ENCODE data around the gene PDLIM1.

PDLIM1 gene

GRCh38 chr10:95314192-95314918 is 23.6 kb upstream of the PDLIM1 start:
- peak; percentile 42 for DNase-seq

GRCh38 chr10:95312986-95313495 is 22.2 kb upstream of the PDLIM1 start:
- no peak for DNase-seq

- no peak for DNase-seq
These were observed 21.5 kb upstream of the PDLIM1 start for GRCh38 chr10:95312257-95312656.

DNA sequence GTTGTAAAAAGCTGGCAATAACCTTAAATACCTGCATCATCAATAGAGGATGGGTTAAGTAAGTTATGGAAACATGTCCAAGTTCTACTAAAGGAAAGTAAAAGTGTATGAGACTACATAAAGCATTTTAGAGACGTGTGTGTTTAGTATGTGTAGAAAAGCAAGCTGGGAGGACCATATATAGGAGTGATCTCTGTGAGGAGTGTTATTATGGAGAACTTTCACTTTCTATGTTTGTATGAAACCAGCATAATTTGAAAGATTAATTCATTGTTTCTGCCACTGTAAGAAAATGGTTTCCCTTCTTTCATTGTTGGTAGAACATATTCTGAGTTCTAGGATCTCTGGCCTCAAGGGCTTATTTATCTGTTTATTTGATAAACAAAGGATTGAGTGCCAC is 19.2 kb upstream of the PDLIM1 start:
- no peak for DNase-seq

DNA sequence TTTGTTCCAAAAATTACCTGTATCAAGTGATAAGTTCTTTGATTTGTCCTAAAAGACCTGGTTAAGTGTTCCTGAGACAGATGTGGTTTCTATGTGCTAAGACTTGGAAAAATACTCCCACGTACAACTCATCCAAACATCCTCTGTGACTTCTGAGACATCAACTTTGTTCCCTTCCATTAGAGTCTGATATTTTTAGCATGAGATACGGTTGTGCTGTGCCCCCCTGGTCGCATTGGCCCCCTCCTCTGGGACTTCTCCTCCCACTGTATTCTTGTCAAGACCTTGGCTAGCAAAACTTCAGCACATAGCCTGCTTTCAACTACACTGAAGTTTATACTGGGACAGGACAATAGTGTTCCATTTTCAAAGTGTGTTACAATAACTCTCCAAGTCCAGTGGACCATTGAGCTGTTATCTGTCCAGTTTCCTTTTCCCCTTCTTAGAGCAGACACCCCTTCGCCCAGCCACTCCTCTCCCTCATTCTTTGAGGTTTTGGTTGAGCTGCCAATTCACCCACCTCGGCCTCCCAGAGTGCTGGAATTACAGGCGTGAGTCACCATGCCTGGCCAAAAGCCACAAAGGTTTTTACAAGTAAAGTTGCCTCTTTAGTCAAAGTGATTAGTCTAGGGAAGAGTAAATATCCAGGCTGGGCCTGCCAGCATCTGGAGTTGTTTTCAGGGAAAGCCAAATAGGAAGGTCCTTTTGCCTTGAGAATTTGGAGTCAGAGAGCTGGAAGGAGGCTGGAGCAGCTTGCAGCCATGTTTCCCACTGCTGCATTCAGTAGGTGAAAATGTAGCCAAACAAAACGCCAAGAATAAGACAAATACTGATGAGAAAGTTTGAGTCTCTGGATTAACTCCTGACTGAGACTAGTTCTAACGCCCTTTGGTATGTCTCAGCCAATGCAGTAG is 17.8 kb upstream of the PDLIM1 start:
- no peak for DNase-seq

- DNase-seq = no peak
These were observed 16.0 kb upstream of the PDLIM1 start for GRCh38 chr10:95306851-95307250.

- no peak for DNase-seq
These were observed 15.5 kb upstream of the PDLIM1 start for GRCh38 chr10:95306318-95306650.

GRCh38 chr10:95305606-95306317 is 15.0 kb upstream of the PDLIM1 start:
- no peak for DNase-seq

- DNase-seq = no peak
These were observed 14.2 kb upstream of the PDLIM1 start for GRCh38 chr10:95304976-95305375.

GRCh38 chr10:95304463-95304862 is 13.7 kb upstream of the PDLIM1 start:
- no peak for DNase-seq

- no peak for DNase-seq
These were observed 13.1 kb upstream of the PDLIM1 start for GRCh38 chr10:95303950-95304349.

GRCh38 chr10:95303535-95303934 is 12.7 kb upstream of the PDLIM1 start:
- DNase-seq = no peak

GRCh38 chr10:95300022-95300539 is 9.3 kb upstream of the PDLIM1 start:
- no peak for DNase-seq

DNA sequence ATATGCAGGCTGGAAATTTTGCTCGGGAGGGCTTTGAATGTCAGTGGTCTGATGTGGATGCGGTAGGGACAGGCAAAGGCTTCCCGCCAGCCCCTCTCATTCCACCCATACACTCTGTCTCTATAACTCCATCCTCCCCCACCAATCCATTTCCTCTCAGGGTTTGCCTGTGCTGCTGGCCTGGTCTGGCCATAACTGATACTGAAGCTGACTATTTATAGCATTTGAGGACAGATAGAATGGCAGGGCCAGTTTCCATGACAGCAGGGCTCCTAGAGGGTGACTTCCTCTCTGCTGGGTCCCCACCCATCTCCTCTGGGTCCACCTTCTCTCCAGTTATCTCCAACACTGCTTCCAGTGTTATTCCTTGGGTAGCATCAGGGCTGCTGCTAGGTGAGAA is 6.6 kb upstream of the PDLIM1 start:
- no peak for DNase-seq

DNA sequence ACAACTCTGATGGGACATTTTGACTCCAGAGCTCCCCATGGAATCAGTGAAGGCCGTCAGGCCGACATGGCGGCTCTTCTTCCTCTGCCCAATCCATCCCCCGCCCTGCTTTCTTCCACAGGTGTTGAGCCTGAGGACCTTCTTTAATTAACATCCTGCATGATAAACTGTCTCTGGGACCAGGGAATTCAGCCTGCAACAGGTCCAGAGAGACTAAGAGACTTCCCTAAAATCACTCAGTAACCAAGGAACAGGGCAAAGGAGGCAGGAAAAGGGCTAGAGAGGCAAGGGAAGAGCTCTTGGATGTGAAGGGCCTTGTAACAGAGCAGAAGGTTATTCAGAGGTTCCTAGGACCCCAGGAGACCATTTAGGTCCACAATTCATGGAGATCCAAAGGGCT is 6.0 kb upstream of the PDLIM1 start:
- DNase-seq = no peak

DNA sequence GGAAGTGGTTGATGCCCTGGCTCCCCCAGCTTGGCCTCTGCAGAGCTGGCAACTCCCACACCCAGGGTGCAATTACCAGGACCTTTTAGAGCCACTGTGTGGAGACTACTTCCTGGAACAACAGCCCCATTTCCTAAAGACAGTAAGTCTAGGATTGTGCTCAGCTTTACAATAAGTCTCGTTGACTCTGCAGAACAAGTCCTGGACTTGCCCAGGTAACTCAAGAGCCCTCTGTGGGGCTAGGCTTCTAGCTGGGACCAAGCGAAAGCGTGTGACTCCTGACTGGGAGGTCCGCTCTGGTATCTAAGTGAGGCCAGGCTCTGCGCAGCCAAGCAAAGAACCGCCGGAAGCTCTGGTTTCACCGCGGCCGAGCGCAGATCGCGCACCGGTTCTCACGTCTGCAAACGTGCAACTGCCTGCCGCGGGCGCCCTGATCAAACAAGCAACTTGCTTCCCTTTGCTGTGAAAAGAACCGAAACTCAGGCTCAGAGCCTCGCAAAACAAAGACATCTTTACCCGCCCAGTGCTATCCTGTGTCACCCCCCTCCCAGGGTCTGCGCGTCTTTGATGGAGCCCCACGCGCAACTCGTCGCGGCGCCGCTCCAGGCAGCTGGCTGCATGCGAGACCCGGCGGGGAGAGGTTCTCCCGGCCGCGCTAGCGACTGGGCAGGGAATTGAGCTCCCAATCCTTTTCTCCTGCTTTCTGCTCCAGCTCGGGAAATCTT is 4.4 kb upstream of the PDLIM1 start:
- DNase-seq = peak; percentile 58

DNA sequence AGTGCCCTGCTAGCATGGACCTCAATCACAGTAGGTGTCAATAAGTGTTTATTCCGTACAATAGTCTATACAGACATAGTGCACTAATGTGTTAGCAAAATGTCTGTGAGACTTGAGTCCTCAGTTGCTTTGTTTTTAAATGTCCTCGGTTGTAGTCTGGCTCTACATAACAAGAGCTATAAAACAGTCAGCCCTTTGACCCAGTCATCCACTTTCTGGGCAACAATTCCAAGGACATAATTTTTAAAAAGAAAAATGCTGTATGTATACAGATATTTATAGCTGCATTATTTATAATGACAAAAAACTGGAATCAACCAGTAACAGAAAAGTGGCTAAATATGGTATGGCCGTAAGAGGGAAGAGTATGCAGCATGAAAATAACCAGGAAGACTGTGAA is 2.8 kb upstream of the PDLIM1 start:
- no peak for DNase-seq

- no peak for DNase-seq
These were observed 699 bp upstream of the PDLIM1 start for GRCh38 chr10:95291365-95292039.

GRCh38 chr10:95289921-95290421 is 832 bp downstream of the PDLIM1 start:
- no peak for DNase-seq

GRCh38 chr10:95289003-95289920 is 1.5 kb downstream of the PDLIM1 start:
- no peak for DNase-seq

- DNase-seq = no peak
These were observed 2.5 kb downstream of the PDLIM1 start for GRCh38 chr10:95288303-95288702.
